H1 (cell line): ENCODE measurements around the gene SYTL2. TPM values are rescaled to one million over a fixed set of nuclear protein-coding genes. Genes with fewer than 3 reads are reported as not detected.

ENCODE experiments used
- ASH2L ChIP-seq: fragments of 200-600, 300-600 bp; sonication (generic); IDR thresholded peaks from one replicate; pipeline ENCODE4 v1.7.1; 2017; ENCODE audit warnings: low read length
- GABPA ChIP-seq: IDR thresholded peaks from 2 replicates; pipeline ENCODE4 v1.6.1; 2011; ENCODE audit warnings: mild to moderate bottlenecking, low read length, moderate library complexity, borderline replicate concordance; ENCODE audit not compliant: insufficient read depth
- TAF1 ChIP-seq: IDR thresholded peaks from 2 replicates; pipeline ENCODE4 v1.6.1; 2011; ENCODE audit warnings: mild to moderate bottlenecking, low read depth, low read length
- polyA plus RNA-seq, 7 experiments: library from polyadenylated mRNA; depleted of rRNA in 3 of 7; stranded (reverse) in 5 of 7; unstranded in 2 of 7; fragments of >200 nt in 5 of 7; fragments of 200-250 nt in 2 of 7; gene quantifications; 1 replicate in 5 of 7; 2 replicates in 1 of 7; 4 replicates in 1 of 7; pipeline versions ENCODE4 v1.2.1 to v1.2.3, GENCODE V29; 2011 to 2013; ENCODE audit warnings: missing spikeins in 2 of 7, mixed read lengths in 2 of 7
- total RNA-seq: library from RNA; stranded (reverse); fragmentation: NEBNext Ultra II Directional; extraction: Animal tissue kit (Norgen Biotek cat#: 25700); gene quantifications from 2 replicates; pipeline ENCODE4 v1.2.1, GENCODE V29; 2021
- TF ChIP-seq, protein P1 (sequence below), 3 experiments: IDR thresholded peaks; 1 replicate in 2 of 3; 2 replicates in 1 of 3; pipeline versions ENCODE4 v1.5.1 to v1.6.1; 2011; ENCODE audit warnings: low read length in 3 of 3, mild to moderate bottlenecking in 3 of 3, inconsistent platforms in 2 of 3, low read depth in 1 of 3, moderate library complexity in 1 of 3; ENCODE audit not compliant: insufficient read depth in 1 of 3; ENCODE audit errors: control extremely low read depth in 1 of 3

Gene SYTL2
- total and polyA plus RNA-seq, 2 of the 8 experiments (the other 6 are each of a cell fraction or from before 2014, with no cell fraction given) = 1.3 to 9.1 TPM

DNA sequence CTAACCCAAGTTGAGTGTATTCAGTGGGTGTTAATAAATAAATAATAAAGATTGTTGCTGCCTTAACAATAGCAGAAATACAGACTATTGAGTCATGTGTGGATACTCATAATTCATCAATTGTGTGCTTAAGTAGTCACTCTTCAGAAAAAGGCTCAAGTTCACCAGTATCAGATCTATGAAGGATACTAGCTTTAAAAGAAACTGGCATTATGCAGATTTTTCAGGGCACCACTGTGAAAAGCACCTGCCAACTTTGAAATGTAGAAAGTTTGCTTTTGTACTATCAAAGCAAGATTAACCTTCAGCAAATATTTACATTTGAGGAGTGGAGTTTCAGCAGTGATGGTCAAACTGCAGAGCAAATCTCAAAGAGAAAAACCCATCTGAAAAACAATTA lies 20.1 kb upstream of the SYTL2 start (continued):
- TF ChIP-seq ASH2L (no peak), GABPA (no peak), TAF1 (no peak)
- TF ChIP-seq, protein P1, sequence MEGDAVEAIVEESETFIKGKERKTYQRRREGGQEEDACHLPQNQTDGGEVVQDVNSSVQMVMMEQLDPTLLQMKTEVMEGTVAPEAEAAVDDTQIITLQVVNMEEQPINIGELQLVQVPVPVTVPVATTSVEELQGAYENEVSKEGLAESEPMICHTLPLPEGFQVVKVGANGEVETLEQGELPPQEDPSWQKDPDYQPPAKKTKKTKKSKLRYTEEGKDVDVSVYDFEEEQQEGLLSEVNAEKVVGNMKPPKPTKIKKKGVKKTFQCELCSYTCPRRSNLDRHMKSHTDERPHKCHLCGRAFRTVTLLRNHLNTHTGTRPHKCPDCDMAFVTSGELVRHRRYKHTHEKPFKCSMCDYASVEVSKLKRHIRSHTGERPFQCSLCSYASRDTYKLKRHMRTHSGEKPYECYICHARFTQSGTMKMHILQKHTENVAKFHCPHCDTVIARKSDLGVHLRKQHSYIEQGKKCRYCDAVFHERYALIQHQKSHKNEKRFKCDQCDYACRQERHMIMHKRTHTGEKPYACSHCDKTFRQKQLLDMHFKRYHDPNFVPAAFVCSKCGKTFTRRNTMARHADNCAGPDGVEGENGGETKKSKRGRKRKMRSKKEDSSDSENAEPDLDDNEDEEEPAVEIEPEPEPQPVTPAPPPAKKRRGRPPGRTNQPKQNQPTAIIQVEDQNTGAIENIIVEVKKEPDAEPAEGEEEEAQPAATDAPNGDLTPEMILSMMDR (IDR thresholded peaks at IDR 0.05; ENCODE audit: control extremely low read depth in 1 of 3, insufficient read depth in 1 of 3, low read depth in 1 of 3, low read length in 3 of 3) = no peak
- TF ChIP-seq, all 59 proteins: peak for 0
